ENCODE measurements around the gene SLC6A20.
"Not testable (repeated sequence)": the region's sequence is repeated elsewhere in the genome, so short reads cannot be mapped to it uniquely, and the experiment has no call there.

- not testable (repeated sequence) for TF ChIP-seq CTCF (optimal IDR thresholded peaks at IDR 0.05 in 1 of 3, IDR thresholded peaks at IDR 0.05 in 1 of 3, conservative IDR thresholded peaks at IDR 0.05 in 1 of 3; ENCODE audit: extremely low read depth in 1 of 3, insufficient read depth in 2 of 3, low read length in 3 of 3); EZH2 (IDR thresholded peaks at IDR 0.05; ENCODE audit: low read length)
These were observed 39.2 kb downstream of the SLC6A20 start for GRCh38 chr3:45757141-45757540.

Data from keratinocyte (primary cell).